ENCODE results near the gene MACO1.

GRCh38 chr1:25546193-25546592, 115.5 kb downstream of the MACO1 start:
- TF ChIP-seq, protein P1, sequence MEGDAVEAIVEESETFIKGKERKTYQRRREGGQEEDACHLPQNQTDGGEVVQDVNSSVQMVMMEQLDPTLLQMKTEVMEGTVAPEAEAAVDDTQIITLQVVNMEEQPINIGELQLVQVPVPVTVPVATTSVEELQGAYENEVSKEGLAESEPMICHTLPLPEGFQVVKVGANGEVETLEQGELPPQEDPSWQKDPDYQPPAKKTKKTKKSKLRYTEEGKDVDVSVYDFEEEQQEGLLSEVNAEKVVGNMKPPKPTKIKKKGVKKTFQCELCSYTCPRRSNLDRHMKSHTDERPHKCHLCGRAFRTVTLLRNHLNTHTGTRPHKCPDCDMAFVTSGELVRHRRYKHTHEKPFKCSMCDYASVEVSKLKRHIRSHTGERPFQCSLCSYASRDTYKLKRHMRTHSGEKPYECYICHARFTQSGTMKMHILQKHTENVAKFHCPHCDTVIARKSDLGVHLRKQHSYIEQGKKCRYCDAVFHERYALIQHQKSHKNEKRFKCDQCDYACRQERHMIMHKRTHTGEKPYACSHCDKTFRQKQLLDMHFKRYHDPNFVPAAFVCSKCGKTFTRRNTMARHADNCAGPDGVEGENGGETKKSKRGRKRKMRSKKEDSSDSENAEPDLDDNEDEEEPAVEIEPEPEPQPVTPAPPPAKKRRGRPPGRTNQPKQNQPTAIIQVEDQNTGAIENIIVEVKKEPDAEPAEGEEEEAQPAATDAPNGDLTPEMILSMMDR (IDR thresholded peaks at IDR 0.05 in 2 of 3, conservative IDR thresholded peaks at IDR 0.05 in 1 of 3; ENCODE audit: borderline replicate concordance in 1 of 3, insufficient read depth in 1 of 3, low read depth in 2 of 3, low read length in 2 of 3), result no peak
- TF ChIP-seq, protein P2, sequence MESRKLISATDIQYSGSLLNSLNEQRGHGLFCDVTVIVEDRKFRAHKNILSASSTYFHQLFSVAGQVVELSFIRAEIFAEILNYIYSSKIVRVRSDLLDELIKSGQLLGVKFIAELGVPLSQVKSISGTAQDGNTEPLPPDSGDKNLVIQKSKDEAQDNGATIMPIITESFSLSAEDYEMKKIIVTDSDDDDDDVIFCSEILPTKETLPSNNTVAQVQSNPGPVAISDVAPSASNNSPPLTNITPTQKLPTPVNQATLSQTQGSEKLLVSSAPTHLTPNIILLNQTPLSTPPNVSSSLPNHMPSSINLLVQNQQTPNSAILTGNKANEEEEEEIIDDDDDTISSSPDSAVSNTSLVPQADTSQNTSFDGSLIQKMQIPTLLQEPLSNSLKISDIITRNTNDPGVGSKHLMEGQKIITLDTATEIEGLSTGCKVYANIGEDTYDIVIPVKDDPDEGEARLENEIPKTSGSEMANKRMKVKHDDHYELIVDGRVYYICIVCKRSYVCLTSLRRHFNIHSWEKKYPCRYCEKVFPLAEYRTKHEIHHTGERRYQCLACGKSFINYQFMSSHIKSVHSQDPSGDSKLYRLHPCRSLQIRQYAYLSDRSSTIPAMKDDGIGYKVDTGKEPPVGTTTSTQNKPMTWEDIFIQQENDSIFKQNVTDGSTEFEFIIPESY (IDR thresholded peaks at IDR 0.05; ENCODE audit: extremely low read depth, insufficient replicate concordance, low read length), result no peak
- no peak for TF ChIP-seq SP1 (IDR thresholded peaks at IDR 0.05; ENCODE audit: low read depth)
- no peak for TF ChIP-seq EZH2 (IDR thresholded peaks at IDR 0.05)
- TF ChIP-seq ELF1 (IDR thresholded peaks at IDR 0.05; ENCODE audit: borderline replicate concordance, low read depth), result no peak
- TF ChIP-seq EGR1 (IDR thresholded peaks at IDR 0.05; ENCODE audit: low read depth), result no peak
- no peak for TF ChIP-seq ZFX (IDR thresholded peaks at IDR 0.05)
